T47D (cell line): ENCODE results near the gene GAB2.

ENCODE experiments used
- DNase-seq, 2 experiments: peaks; one replicate each; pipeline versions ENCODE4 v3.0.0 to v3.0.0-alpha.2; 2011 to 2012; ENCODE audit warnings: low read depth in 1 of 2, low spot score in 1 of 2
- JUND ChIP-seq: IDR thresholded peaks from 2 replicates; pipeline ENCODE4 v1.6.1; 2012; ENCODE audit warnings: low read depth
- in situ Hi-C: cut with HindIII; loops from 2 replicates; pipeline ENCODE4 v1.10.0; 2016; ENCODE audit warnings: low sequenced_read_pairs, low pct_unique_long_range_greater_than_20kb

Gene GAB2

GRCh38 chr11:78337554-78337924 lies 80.1 kb downstream of the GAB2 start:
- in situ Hi-C loops = no loop called here
- no peak for DNase-seq
- no peak for TF ChIP-seq JUND

- in situ Hi-C loops = no loop called here
- no peak for DNase-seq
- no peak for TF ChIP-seq JUND
These were observed 80.6 kb downstream of the GAB2 start for GRCh38 chr11:78336877-78337553.

- in situ Hi-C loops = no loop called here
- no peak for TF ChIP-seq JUND
- no peak for DNase-seq
These were observed 83.5 kb downstream of the GAB2 start for GRCh38 chr11:78334109-78334508.

- in situ Hi-C loops = no loop called here
- no peak for DNase-seq
- TF ChIP-seq JUND = no peak
These were observed 84.7 kb downstream of the GAB2 start for GRCh38 chr11:78332872-78333271.

GRCh38 chr11:78332174-78332866 lies 85.3 kb downstream of the GAB2 start:
- no peak for DNase-seq
- no peak for TF ChIP-seq JUND
- in situ Hi-C loops = no loop called here

GRCh38 chr11:78331711-78332110 lies 85.9 kb downstream of the GAB2 start:
- TF ChIP-seq JUND = no peak
- in situ Hi-C loops = no loop called here
- no peak for DNase-seq

- TF ChIP-seq JUND = no peak
- in situ Hi-C loops = no loop called here
These were observed 87.3 kb downstream of the GAB2 start for GRCh38 chr11:78330361-78330760.

GRCh38 chr11:78327945-78328344 lies 89.7 kb downstream of the GAB2 start:
- TF ChIP-seq JUND = no peak
- no peak for DNase-seq
- in situ Hi-C loops = no loop called here

More at GRCh38 chr11:78330361-78330760, 87.3 kb downstream of the GAB2 start:
- no peak for DNase-seq

- no peak for TF ChIP-seq JUND
- no peak for DNase-seq
- in situ Hi-C loops = no loop called here
These were observed 92.3 kb downstream of the GAB2 start for GRCh38 chr11:78325274-78325781.

GRCh38 chr11:78323363-78323762 lies 94.3 kb downstream of the GAB2 start:
- TF ChIP-seq JUND = no peak
- in situ Hi-C loops = no loop called here
- no peak for DNase-seq

GRCh38 chr11:78319453-78319955 lies 98.1 kb downstream of the GAB2 start:
- TF ChIP-seq JUND = no peak
- in situ Hi-C loops = no loop called here
- no peak for DNase-seq

- TF ChIP-seq JUND = no peak
- no peak for DNase-seq
These were observed 99.1 kb downstream of the GAB2 start for GRCh38 chr11:78318321-78319114.

More at GRCh38 chr11:78318321-78319114, 99.1 kb downstream of the GAB2 start:
- in situ Hi-C loops = no loop called here
